ENCODE results near the gene TBC1D8. TPM values are rescaled to one million over a fixed set of nuclear protein-coding genes. Genes with fewer than 3 reads are reported as not detected.

The TBC1D8 gene
- total RNA-seq, 1 donor from 2014 or later: 6.1 TPM

DNA sequence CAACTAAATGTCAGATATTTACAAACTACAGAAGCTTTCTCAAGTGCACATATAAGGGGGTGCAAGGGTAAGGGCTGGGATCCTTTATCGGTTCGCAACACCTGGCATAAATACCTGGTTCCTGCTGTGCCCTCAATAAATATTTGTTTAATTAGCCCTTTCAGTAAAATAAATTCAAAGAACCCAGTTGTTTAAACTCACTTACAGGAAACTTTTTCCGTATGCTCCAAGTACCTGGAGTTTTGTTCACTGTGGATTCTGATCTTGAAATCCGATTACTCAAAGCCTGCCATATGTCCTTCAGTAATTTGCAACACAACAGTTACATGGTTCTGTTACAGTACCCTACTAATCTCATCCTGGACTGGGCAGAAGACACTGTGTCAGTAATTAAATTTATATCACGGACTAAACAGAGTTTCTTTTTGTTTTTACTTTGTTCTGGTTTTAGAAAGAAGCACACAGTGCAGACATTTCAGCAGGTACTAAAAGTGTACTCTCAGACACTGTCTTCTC, 36.9 kb downstream of the TBC1D8 start:
- FAIRE-seq (no peak), DNase-seq (ENCODE audit: low spot score in 2 of 2) (no peak)

DNA sequence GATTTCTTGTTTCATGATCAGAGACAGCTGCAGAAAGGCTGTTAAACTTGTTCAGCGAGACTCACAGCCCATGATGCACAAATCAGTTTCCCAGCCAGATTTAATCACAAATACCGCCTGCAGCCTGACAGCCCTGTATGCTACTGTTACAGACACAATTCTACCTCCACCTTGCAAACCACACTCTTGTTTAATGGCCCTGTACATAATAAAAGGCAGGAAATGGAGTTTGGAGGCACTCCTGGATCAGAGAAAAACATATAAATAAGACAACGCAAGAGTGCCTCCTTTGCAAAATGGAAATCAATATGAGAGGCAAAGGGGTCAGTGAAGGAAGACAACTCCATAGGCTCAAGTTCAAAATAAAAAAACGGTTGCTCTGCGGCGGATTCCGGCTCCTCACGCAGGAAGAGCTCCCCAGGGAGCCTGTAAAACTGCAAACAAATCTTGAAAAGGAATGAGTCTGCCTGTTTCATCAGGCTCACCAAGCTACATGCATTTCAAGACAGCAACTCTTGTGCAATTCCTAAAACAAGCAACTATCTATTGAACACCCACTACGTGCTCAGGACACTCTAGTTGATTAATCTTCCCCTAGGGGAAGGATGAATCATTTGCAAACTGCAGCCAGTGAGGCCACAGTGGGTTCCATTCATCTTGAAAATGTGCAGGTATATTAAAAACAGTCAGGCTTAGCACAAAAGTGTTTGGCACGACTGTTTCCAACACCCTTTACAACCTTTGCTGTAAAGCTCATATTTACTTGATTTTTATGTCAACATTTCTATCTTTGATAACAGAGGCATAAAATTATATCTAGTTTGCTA, 37.5 kb downstream of the TBC1D8 start:
- FAIRE-seq (no peak), DNase-seq (ENCODE audit: low spot score in 2 of 2) (no peak)

DNA sequence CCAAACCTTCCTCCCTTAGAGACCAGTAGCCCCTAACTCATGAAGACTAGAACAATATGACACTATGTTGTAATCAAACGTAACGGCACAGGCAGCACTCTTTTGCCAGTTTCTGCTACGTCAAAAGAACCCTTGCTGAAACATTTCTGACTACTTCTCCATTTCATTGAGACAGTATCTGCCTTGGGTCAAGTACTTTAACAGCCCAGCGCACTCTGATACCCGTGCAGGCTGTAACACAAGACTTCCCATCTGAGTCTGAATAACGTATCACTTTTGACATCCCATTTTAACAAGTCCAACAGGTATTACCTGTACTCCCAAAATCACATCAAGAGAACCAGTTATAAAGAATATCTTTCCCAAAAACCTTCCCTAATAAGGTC, 38.4 kb downstream of the TBC1D8 start:
- no peak for FAIRE-seq
- DNase-seq (ENCODE audit: low spot score in 2 of 2): no peak

DNA sequence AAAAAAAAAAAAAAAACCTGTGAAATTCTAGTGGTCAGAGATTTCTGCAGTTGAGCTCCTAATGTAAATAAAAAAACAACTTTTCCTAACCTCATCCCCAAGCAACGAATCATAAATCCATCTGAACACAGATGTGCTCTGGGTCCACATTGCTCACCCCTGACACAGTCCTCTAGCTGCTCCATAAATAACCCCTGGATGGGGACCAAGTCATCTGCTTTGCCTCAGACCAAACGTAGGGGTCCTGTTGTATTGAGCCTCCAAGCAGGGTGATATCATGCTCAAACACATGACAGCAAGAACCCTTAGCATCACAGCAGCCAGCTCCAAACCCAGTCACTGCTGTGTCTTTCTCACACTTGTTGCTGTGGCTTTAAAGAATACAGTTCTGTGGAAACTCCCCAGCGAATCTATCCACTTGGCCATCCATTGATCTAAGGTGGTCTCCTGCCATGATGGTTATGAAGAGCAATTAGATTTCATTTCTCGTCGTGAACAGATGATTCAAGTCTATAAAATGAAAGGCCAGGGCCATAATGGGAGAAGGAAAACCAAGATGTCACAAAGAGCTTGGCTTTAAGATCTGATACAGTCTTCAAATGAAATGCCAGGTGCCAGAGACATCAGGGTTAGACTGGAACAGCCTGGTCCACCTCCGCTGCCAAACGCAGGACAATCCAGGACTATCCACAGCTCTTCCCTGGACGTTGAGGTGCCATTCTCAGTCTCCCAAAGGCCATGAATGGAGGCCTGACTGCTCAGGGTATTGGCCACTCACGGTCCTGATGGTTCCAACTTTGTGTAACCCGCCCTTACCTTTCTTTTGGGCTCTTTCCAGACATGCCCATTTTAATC, 39.0 kb downstream of the TBC1D8 start:
- DNase-seq (ENCODE audit: low spot score in 2 of 2) (no peak), FAIRE-seq (no peak)

DNA sequence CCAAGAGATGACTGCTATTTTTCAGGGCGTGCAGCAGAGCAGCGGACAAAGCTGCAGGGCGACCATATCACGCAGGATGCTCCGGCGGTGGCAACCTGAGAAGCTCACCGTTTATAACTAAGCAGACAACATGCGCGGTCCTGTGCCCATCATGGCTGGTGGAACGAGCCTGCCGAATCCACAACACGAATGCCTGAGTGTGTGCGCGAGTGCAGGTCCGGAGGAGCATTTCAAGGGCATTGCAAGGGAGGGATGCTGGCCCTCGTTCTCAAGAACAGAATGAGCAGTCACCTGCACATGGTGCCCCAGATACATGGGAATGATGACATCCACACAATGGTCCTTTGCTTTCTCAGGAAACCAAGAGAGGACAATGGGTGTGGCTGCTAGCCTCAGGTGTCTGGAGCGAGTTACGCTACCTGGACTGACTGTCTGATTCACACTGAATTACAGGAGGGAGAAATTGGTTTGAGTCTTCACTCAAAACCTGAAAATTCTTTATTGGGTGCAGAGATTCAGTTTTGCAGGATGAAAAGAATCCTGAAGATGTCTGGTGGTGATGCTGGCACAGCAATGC, 39.8 kb downstream of the TBC1D8 start:
- FAIRE-seq (no peak), DNase-seq (ENCODE audit: low spot score in 2 of 2) (no peak)

DNA sequence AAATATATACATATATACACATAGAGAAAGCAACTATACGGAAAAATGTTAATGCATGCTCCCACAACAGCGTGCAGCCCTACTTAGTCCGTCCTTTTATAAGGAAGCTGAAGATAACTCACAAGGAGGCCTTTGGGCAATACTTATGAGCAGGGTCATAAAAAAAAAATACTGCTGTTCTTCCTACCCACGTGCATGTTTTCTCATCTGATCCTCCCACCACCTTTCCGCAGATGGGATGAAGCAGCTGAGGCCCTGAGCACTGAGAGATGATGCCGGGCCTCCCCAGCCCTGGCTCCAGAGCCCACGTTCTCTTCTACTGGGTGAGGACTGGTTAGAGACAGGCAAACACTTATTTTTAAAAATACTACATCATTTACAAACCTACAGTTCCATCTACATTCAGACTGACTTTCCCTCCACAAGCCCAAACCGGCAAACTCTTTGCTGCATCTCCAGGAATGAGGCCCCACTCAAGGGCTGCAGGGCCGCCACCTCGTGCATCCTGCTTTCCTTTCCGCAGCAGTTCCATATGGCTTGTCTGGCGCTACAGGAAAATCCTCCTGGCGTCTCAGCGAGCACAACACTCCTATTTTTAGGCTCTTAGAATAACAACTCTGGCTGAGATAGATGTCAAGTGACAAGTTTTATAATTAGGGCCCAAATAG, 41.6 kb downstream of the TBC1D8 start:
- no peak for FAIRE-seq
- no peak for DNase-seq (ENCODE audit: low spot score in 2 of 2)

DNA sequence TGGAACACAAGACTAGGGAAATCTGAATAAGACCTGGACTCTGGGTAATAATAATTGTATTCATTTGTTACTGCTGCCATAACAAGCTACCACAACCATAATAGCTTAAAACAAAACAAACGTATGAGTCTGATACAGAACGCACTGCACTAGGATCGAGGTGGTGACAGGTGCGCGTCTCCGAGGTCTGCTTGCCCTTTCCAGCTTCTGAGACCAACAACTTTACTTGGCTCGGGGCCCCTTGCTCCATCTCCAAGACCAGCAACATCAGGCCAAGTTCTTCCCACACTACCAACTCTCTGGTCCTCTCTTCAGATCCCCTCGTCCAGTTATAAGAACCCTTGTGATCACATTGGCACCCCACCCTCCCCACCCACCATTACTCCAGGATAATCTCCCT, 42.8 kb downstream of the TBC1D8 start:
- DNase-seq (ENCODE audit: low spot score in 2 of 2): no peak
- FAIRE-seq: no peak

DNA sequence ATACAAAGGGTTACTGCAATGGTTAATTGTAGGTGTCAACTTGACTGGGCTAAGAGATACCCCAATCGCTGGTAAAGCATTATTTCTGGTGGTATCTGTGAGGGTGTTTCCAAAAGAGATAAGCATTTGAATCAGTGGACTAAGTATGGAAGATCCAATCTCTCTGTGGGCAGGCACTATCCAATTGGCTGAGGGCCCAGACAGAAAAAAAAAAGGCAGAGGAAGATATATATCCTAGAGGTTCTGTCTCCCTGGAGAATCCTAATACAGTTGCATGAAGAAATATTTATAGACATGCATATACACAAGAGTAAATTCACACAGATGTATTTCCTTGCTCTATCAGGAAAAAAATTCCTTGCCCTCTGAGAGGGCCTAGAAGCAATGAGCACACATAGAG, 43.9 kb downstream of the TBC1D8 start:
- DNase-seq (ENCODE audit: low spot score in 2 of 2) (no peak), FAIRE-seq (no peak)

DNA sequence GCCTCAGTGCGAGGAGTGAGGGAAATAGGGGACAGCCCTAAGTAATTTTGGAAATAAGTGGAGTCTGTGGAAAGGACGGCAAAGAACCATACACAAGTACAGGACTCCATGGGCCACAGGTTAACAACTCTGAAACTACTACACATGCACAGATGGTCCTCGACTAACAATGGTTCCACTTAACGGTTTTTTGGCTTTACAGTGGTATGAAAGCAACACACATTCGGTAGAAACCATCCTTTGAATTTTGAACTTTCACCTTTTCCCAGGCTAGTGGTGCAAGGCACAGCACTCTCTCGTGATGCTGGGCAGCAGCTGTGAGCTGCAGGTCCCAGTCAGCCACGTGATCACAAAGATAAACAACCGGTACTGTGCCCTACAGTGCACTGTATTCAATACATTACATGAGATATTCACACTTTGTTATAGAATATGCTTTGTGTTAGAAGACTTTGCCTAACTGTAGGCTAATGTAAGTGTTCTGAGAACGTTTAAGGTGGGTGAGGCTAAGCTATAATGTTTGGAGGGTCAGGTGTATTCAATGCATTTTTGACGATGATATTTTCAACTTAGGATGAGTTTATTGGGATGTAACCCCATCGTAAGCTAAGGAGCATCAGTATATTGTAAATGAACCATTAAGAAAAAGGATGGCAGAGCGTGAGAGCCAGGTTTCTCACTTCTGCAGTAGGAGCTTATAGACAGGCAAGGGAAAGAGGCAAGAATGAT, 44.6 kb downstream of the TBC1D8 start:
- no peak for DNase-seq (ENCODE audit: low spot score in 2 of 2)
- no peak for FAIRE-seq

DNA sequence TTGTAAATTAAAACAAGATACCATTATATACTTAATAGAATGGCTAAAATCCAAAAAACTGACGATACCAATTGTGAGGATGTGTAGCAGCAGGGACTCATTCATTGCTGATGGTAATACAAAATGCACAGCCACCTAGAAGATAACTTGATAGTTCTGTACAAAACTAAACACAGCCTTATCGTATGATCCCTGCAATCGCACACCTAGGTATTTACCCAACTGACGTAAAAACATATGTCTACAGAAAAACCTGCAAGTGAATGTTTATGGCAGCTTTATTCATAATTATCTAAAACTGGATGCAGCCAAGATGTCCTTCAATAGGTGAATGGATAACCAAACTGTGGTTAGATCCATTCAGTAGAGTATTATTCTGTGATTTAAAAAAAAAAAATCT, 45.5 kb downstream of the TBC1D8 start:
- DNase-seq (ENCODE audit: low spot score in 2 of 2) (no peak), FAIRE-seq (no peak)

DNA sequence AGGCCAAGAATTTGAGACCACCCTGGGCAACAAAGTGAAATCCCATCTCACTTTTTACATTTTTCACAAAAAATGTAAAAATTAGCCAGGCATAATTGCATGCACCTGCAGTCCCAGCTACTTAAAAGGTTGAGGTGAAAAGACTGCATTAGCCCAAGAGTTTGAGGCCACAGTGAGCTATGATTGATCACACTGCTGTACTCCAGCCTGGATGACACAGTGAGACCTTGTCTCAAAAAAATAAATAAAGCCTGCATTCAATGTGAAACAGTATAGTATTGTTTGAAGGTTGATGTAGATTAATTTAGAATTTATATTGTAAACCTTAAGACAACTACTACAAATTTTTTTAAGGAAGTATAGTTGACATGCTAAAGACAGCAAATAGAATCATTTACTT, 53.5 kb downstream of the TBC1D8 start:
- DNase-seq (ENCODE audit: low spot score in 2 of 2): no peak
- no peak for FAIRE-seq

DNA sequence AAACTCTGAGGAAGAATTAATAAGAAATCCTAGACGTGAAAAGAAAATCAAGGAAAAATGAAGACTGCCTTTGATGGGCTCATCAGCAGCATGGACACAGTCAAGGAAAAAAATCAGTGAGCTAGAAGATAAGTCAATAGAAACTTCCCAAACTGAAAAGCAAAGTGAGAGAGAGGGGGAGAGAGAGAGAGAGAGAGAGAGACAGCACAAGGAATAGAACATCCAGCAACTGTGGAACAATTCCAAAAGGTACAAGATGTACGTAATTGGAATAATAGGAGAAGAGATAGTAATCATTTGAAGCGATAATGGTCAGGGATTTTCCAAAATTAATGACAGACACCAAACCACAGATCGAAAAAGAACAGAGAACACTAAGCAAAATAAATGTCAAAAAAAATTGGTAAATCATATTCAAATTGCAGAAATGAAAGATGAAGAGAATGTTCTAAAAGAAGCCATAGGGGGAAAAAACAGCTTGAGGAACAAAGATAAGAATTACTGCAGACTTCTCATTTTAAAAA, 54.5 kb downstream of the TBC1D8 start:
- no peak for DNase-seq (ENCODE audit: low spot score in 2 of 2)
- no peak for FAIRE-seq

DNA sequence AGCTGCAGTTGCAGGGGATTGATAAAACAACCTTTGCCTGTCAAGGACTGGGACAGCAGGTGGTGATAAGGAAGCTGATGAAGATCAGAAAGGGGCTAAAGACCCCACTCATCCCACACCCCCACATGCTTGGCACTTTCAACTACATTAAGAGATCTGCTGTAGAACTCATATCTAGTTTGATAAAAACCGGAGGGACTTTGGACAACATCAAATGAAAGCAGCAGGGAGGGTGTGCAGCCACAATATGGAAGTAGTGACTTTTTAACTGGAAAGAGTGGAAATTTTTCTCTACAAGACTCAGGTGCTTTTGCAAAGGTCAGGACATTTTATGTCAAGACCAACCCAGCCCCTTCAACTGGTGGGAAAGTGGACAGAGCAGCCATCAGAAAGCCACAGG, 56.8 kb downstream of the TBC1D8 start:
- FAIRE-seq (no peak), DNase-seq (ENCODE audit: low spot score in 2 of 2) (no peak)

DNA sequence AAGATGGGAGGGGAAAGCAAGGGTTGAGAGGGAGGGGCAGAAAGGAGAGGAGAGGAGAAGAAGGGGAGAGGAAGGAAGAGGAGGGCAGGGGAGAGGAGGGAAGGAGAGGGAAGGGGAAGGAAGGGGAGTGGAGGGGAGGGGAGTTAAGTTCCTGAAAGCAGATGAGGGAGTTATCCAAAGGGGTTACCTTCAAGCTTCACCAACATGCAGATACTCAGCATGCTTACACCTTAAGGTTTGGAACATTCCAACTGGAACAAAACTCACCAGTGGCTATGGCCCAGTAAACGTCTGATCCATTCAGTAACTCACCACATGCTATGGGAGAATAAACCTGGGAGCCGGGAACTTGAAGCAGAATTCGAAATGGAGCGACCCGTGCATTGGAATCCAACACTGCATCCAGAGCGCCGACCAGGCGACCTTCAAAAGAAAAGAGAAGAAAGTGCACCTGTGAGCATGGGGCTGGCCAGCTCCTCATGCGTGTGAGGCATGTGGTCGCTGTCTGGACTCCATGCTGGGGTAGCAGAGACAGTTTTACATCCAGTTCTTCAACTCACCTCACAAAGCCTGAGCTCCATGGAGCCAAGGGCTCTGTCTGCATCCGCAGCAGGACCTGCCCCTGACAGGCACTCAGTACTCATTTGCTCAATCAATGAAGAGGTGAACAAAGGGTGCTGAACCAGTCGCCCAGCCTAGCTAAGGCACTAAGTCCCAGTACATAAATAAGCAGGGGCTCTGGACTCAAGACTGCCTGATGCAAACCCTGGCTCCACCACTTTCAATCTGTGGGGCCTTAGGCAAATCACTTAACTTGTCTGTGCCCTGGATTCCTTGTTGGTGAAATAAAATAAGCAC, 61.0 kb downstream of the TBC1D8 start:
- DNase-seq (ENCODE audit: low spot score in 2 of 2) (no peak), FAIRE-seq (no peak)

DNA sequence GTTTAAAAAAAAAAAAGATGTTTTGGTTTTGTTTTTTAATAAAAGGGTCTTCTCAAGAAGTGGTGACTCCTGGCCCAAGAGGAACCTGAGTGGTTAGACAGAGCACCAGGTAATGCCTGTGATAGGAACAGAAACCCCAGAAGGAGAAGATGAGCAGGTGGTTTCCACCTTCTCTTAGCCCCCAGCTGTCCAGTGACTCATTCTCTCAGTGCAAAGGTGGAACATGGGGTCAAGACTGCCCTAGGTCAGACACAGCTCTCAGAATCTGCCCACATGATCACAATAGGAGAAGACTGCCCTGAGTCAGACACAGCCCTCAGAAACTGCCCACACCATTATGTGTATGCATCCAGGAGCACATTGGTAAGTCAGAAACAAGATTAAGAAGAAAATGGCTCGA, 61.8 kb downstream of the TBC1D8 start:
- FAIRE-seq (no peak), DNase-seq (ENCODE audit: low spot score in 2 of 2) (no peak)

DNA sequence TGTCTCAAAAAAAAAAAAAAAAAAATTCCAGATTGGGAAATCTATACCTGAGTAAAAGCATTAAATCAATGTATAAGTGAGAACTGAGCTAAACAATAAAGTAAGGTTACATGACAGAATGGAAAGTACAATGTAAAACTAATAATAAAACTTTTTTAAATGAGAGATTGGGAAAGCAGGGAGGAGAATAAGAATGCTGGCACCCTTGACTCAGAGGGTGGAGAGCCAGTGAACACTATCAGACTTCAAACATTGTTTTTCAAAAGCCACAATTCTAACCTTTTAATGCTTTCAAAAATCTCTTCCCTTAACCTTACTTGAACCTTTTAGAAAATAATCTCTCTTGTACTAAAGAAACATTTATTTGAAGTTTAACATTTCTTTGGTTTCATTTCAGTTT, 63.5 kb downstream of the TBC1D8 start:
- no peak for DNase-seq (ENCODE audit: low spot score in 2 of 2)

DNA sequence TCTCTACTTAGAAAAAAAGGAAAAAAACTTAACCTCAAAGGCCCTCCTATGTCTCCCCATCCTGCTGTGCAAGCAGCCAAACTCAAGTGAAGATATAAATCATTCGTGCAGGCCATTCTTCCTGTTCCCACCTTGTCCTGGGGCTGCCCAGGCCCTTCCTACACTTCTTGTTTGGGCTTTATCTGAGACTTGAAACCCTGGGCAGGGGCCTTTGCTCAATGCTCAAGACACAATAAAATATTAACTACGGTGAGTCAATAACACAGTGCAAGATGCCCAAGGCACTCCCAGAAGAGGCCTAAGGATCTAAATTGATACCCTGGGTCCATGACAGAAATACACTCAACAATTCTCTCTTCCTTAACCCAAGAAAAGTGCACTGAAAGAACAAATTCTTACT, 67.6 kb downstream of the TBC1D8 start:
- no peak for FAIRE-seq

More for the DNA sequence above, 63.5 kb downstream of the TBC1D8 start:
- no peak for FAIRE-seq

DNA sequence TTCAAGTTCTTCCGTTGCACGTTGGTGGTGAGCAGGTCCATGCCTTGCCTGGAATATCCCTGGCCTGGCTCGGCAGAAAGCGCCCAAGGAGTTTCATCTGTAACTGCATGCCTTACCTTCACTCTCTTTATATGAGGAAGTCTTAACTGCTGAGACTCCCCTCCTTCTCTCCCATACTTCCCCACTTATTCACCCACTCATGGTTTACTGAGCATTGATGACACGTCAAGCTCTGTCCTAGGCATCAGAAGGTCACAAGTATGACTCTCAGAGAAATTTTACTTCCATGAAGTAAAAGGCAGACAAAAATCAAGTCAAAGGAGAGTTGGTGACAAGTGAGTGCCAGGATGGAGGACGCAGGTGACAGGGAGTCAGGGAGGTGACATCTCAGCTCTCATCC, 68.2 kb downstream of the TBC1D8 start:
- no peak for DNase-seq (ENCODE audit: low spot score in 2 of 2)
- no peak for FAIRE-seq

More for the DNA sequence above, 67.6 kb downstream of the TBC1D8 start:
- DNase-seq (ENCODE audit: low spot score in 2 of 2): no peak

DNA sequence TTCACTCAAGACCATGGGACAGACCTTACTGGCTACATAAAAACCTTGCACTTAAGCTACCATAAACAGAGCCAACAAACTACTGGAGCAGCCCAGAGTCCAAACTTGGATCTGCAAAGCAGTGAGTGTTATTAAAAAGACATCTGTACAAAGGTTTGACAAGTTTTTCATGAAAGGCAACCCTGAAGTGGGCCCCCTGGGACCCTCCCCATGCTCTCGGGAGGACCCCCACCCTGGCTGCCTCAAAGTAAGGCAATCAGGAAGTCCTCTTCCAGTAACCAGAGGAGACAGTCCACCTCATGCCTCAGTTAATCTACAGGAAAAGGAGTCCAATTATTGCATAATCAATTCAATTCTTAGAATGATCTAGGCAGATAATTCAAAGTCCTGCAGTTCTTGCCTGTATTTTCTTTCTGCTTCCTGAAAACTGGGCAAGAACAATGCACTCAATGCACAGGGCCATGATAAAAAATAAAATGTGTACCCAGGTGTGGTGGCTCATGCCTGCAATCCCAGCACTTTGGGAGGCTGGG, 69.7 kb downstream of the TBC1D8 start:
- DNase-seq (ENCODE audit: low spot score in 2 of 2) (no peak), FAIRE-seq (no peak)
